ENCODE data around the gene SPX.

- no peak for TF ChIP-seq CTCF (IDR thresholded peaks at IDR 0.05; ENCODE audit: low read length)
- TF ChIP-seq EZH2 (IDR thresholded peaks at IDR 0.05; ENCODE audit: borderline replicate concordance, low read length), result no peak
These were observed 50.3 kb downstream of the SPX start for GRCh38 chr12:21576431-21576830.
